HFFc6 (cell line): ENCODE results near the gene GGTLC3. TPM values are rescaled to one million over a fixed set of nuclear protein-coding genes. Genes with fewer than 3 reads are reported as not detected.
"Not testable (repeated sequence)": the region's sequence is repeated elsewhere in the genome, so short reads cannot be mapped to it uniquely, and the experiment has no call there.

Source experiments
- DNase-seq: peaks from one replicate; pipeline ENCODE4 v3.0.0-alpha.2; 2018
- H3K27ac Mint-ChIP-seq: 2 replicates; pipeline ENCODE4 v1.8.0; 2020; ENCODE audit warnings: mild to moderate bottlenecking, mixed read lengths
- H3K27me3 Mint-ChIP-seq: 2 replicates; pipeline ENCODE4 v1.8.0; 2021; ENCODE audit warnings: mild to moderate bottlenecking, moderate library complexity, mixed read lengths; ENCODE audit not compliant: insufficient read depth
- H3K36me3 Mint-ChIP-seq: 2 replicates; pipeline ENCODE4 v1.8.0; 2021; ENCODE audit warnings: low read depth, mixed read lengths
- H3K4me1 Mint-ChIP-seq: 2 replicates; pipeline ENCODE4 v1.8.0; 2020; ENCODE audit warnings: low read depth, mixed read lengths
- H3K4me3 Mint-ChIP-seq: 2 replicates; pipeline ENCODE4 v1.8.0; 2020; ENCODE audit warnings: mild to moderate bottlenecking, moderate library complexity, mixed read lengths
- H3K9me3 Mint-ChIP-seq: 2 replicates; pipeline ENCODE4 v1.8.0; 2020; ENCODE audit warnings: mild to moderate bottlenecking, mixed read lengths
- total RNA-seq, 6 experiments: library from RNA; stranded (reverse); fragmentation: NEBNext Ultra II Directional; extraction: Animal tissue kit (Norgen Biotek cat#: 25700); gene quantifications; 2 replicates in 1 of 6; 3 replicates in 5 of 6; pipeline ENCODE4 v1.2.3, GENCODE V29; 2021

Gene GGTLC3
- total RNA-seq, 6 experiments from 2014 or later: not detected

- not testable (repeated sequence) for H3K4me1 Mint-ChIP-seq, H3K36me3 Mint-ChIP-seq, H3K4me3 Mint-ChIP-seq, DNase-seq, H3K9me3 Mint-ChIP-seq, H3K27ac Mint-ChIP-seq, H3K27me3 Mint-ChIP-seq
Observed at GRCh38 chr22:18529416-18530145, 11.6 kb upstream of the GGTLC3 start.

- H3K4me3 Mint-ChIP-seq: not testable (repeated sequence)
Observed at GRCh38 chr22:18528597-18529415, 10.8 kb upstream of the GGTLC3 start.

GRCh38 chr22:18527752-18528596 lies 10.0 kb upstream of the GGTLC3 start, which contains the start of gene TMEM191B:
Gene TMEM191B, plus strand, starts transcription at chr22:18527802. Its CDS starts 179 bp downstream, at chr22:18527981.
- not testable (repeated sequence) for H3K4me3 Mint-ChIP-seq, H3K27me3 Mint-ChIP-seq, H3K4me1 Mint-ChIP-seq, H3K36me3 Mint-ChIP-seq, H3K9me3 Mint-ChIP-seq, DNase-seq, H3K27ac Mint-ChIP-seq

More at GRCh38 chr22:18528597-18529415, 10.8 kb upstream of the GGTLC3 start:
- not testable (repeated sequence) for H3K9me3 Mint-ChIP-seq, H3K27ac Mint-ChIP-seq, H3K4me1 Mint-ChIP-seq, H3K36me3 Mint-ChIP-seq, H3K27me3 Mint-ChIP-seq
- peak; percentile 47 for DNase-seq

GRCh38 chr22:18523328-18523727 lies 5.4 kb upstream of the GGTLC3 start:
- H3K4me3 Mint-ChIP-seq, DNase-seq, H3K27ac Mint-ChIP-seq, H3K4me1 Mint-ChIP-seq, H3K36me3 Mint-ChIP-seq, H3K9me3 Mint-ChIP-seq, H3K27me3 Mint-ChIP-seq: not testable (repeated sequence)

- H3K27ac Mint-ChIP-seq, H3K27me3 Mint-ChIP-seq, H3K4me3 Mint-ChIP-seq, DNase-seq, H3K36me3 Mint-ChIP-seq, H3K4me1 Mint-ChIP-seq, H3K9me3 Mint-ChIP-seq: not testable (repeated sequence)
Observed at GRCh38 chr22:18522762-18523161, 4.8 kb upstream of the GGTLC3 start.

GRCh38 chr22:18513454-18513853 lies 4.5 kb downstream of the GGTLC3 start:
- H3K9me3 Mint-ChIP-seq, DNase-seq, H3K27me3 Mint-ChIP-seq, H3K4me1 Mint-ChIP-seq, H3K4me3 Mint-ChIP-seq, H3K36me3 Mint-ChIP-seq, H3K27ac Mint-ChIP-seq: not testable (repeated sequence)

GRCh38 chr22:18512378-18512777 lies 5.6 kb downstream of the GGTLC3 start:
- H3K9me3 Mint-ChIP-seq: not testable (repeated sequence)

GRCh38 chr22:18511327-18511726 lies 6.6 kb downstream of the GGTLC3 start:
- not testable (repeated sequence) for H3K4me1 Mint-ChIP-seq, H3K27ac Mint-ChIP-seq, H3K36me3 Mint-ChIP-seq, H3K9me3 Mint-ChIP-seq, H3K27me3 Mint-ChIP-seq, DNase-seq, H3K4me3 Mint-ChIP-seq

More at GRCh38 chr22:18512378-18512777, 5.6 kb downstream of the GGTLC3 start:
- H3K36me3 Mint-ChIP-seq, H3K27me3 Mint-ChIP-seq, H3K4me3 Mint-ChIP-seq, H3K4me1 Mint-ChIP-seq, H3K27ac Mint-ChIP-seq, DNase-seq: not testable (repeated sequence)

GRCh38 chr22:18496227-18496626 lies 21.7 kb downstream of the GGTLC3 start:
- not testable (repeated sequence) for H3K36me3 Mint-ChIP-seq, H3K4me3 Mint-ChIP-seq, H3K27ac Mint-ChIP-seq, H3K4me1 Mint-ChIP-seq, H3K9me3 Mint-ChIP-seq, DNase-seq, H3K27me3 Mint-ChIP-seq

Other genes with a start within 250 kb of the GGTLC3 start
- under 1 TPM in 3 of 6 experiments, not detected in 3; 0.69 to 0.90 (median 0.81) TPM for gene TMEM191B, start 9.6 kb upstream of the GGTLC3 start, total RNA-seq
- under 1 TPM; 0.59 to 0.82 (median 0.63) TPM for gene RIMBP3, start 93.8 kb upstream of the GGTLC3 start, total RNA-seq